GM23248 (cell line): Measurements from ENCODE around the gene TSPEAR. TPM values are rescaled to one million over a fixed set of nuclear protein-coding genes. Genes with fewer than 3 reads are reported as not detected.

Experiments used
- DNase-seq: peaks from one replicate; pipeline ENCODE4 v3.0.0-alpha.2; 2015
- H2AFZ ChIP-seq: fragments of 200-600 bp; sonication (generic); 2 replicates; pipeline ENCODE4 v1.6.1; 2016; ENCODE audit warnings: antibody characterized with exemption
- H3F3A ChIP-seq: fragments of 200-600 bp; sonication (generic); 2 replicates; pipeline ENCODE4 v1.6.1; 2016; ENCODE audit warnings: mild to moderate bottlenecking, antibody characterized with exemption, mixed run types; ENCODE audit not compliant: insufficient read depth
- H3K27ac ChIP-seq: fragments of 200-600 bp; sonication (generic); 2 replicates; pipeline ENCODE4 v1.5.1; 2016; ENCODE audit warnings: mild to moderate bottlenecking
- H3K27me3 ChIP-seq: fragments of 200-600 bp; sonication (generic); replicated peaks from 2 replicates; pipeline ENCODE4 v1.6.1; 2016; ENCODE audit warnings: mild to moderate bottlenecking; ENCODE audit not compliant: insufficient read depth
- H3K36me3 ChIP-seq: fragments of 200-600 bp; sonication (generic); 2 replicates; pipeline ENCODE4 v1.6.1; 2016; ENCODE audit warnings: low read depth, mild to moderate bottlenecking
- H3K4me1 ChIP-seq: fragments of 200-600 bp; sonication (generic); 2 replicates; pipeline ENCODE4 v1.6.1; 2016; ENCODE audit warnings: mild to moderate bottlenecking; ENCODE audit not compliant: insufficient read depth
- H3K4me2 ChIP-seq: fragments of 200-600 bp; sonication (generic); one replicate; pipeline ENCODE4 v1.6.1; 2016; ENCODE audit warnings: mild to moderate bottlenecking; ENCODE audit not compliant: unreplicated experiment
- H3K4me3 ChIP-seq: fragments of 200-600 bp; sonication (generic); 2 replicates; pipeline ENCODE4 v1.5.1; 2016; ENCODE audit warnings: mild to moderate bottlenecking
- H3K79me2 ChIP-seq: fragments of 200-600 bp; sonication (generic); 2 replicates; pipeline ENCODE4 v1.6.1; 2016; ENCODE audit warnings: mild to moderate bottlenecking; ENCODE audit not compliant: insufficient read depth
- H3K9ac ChIP-seq: fragments of 200-600 bp; sonication (generic); 2 replicates; pipeline ENCODE4 v1.6.1; 2016; ENCODE audit warnings: mild to moderate bottlenecking
- H3K9me2 ChIP-seq: fragments of 200-600 bp; sonication (generic); 2 replicates; pipeline ENCODE4 v1.6.1; 2016; ENCODE audit warnings: mixed run types, mild to moderate bottlenecking, moderate library complexity; ENCODE audit not compliant: insufficient read depth
- H3K9me3 ChIP-seq: fragments of 200-600 bp; sonication (generic); one replicate; pipeline ENCODE4 v1.6.1; 2017; ENCODE audit warnings: low read depth
- H4K20me1 ChIP-seq: fragments of 200-600 bp; sonication (generic); 2 replicates; pipeline ENCODE4 v1.6.0; 2016; ENCODE audit not compliant: insufficient read depth
- EZH2 ChIP-seq: fragments of 200-600 bp; sonication (generic); IDR thresholded peaks from 2 replicates; pipeline ENCODE4 v1.6.1; 2018; ENCODE audit warnings: antibody characterized with exemption, mild to moderate bottlenecking; ENCODE audit not compliant: insufficient read depth, poor library complexity, severe bottlenecking
- EZH2phosphoT487 ChIP-seq: fragments of 200-600 bp; sonication (generic); IDR thresholded peaks from 2 replicates; pipeline ENCODE4 v1.6.1; 2018; ENCODE audit warnings: antibody characterized with exemption, moderate library complexity, mild to moderate bottlenecking, low read depth; ENCODE audit not compliant: insufficient read depth
- WGBS, 2 experiments: methylation state at CpG; one replicate each; pipeline ENCODE4 v1.1.6; 2015 to 2017; ENCODE audit warnings: low lambda C conversion rate in 2 of 2, low coverage in 1 of 2; ENCODE audit errors: missing lambda C conversion rate in 2 of 2; 5-methylcytosine and 5-hydroxymethylcytosine counted together
- in situ Hi-C: fragments of 300-500 bp; cut with MboI; formaldehyde crosslinking; loops from 2 replicates; pipeline ENCODE4 v1.15.0; 2020
- polyA plus RNA-seq: library from polyadenylated mRNA; unstranded; fragments of >200 nt; fragmentation: Nextera tagmentation; extraction: Ambion mirVana; gene quantifications from 2 replicates; pipeline ENCODE4 v1.2.1, GENCODE V29; 2016
- total RNA-seq: library from RNA; depleted of rRNA; stranded (reverse); fragments of >200 nt; shearing (Covaris generic); gene quantifications from 2 replicates; pipeline ENCODE4 v1.2.3, GENCODE V29; 2014

Gene TSPEAR
- total and polyA plus RNA-seq, 2 experiments from 2014 or later: not detected

- no peaks in the 10 kb centered on the region for H3K9me3 ChIP-seq
- H3K36me3 ChIP-seq: no peaks in the 10 kb centered on the region
- no peaks in the 10 kb centered on the region for H3K9me2 ChIP-seq
- H3K4me1 ChIP-seq: no peaks in the 10 kb centered on the region
- TF ChIP-seq EZH2: no peak
- no peak for TF ChIP-seq EZH2phosphoT487
- no peaks in the 10 kb centered on the region for H3K79me2 ChIP-seq
- no peak for DNase-seq
- H3F3A ChIP-seq: no peaks in the 10 kb centered on the region
- no peak overlapping the region for H3K9ac ChIP-seq
- in situ Hi-C loops: no loop called here
- no peak overlapping the region for H3K4me2 ChIP-seq
- no peaks in the 10 kb centered on the region for H4K20me1 ChIP-seq
- no peak overlapping the region for H2AFZ ChIP-seq
- peaks cover 35% of the 10 kb centered on the region for H3K27me3 ChIP-seq
- H3K4me3 ChIP-seq: no peak overlapping the region
- H3K27ac ChIP-seq: no peak overlapping the region
- 72 to 77% methylated on average over 9 of the region's 9 CpGs for WGBS, 2 experiments
These were observed 154.5 kb downstream of the TSPEAR start for GRCh38 chr21:44556879-44557278.

DNA sequence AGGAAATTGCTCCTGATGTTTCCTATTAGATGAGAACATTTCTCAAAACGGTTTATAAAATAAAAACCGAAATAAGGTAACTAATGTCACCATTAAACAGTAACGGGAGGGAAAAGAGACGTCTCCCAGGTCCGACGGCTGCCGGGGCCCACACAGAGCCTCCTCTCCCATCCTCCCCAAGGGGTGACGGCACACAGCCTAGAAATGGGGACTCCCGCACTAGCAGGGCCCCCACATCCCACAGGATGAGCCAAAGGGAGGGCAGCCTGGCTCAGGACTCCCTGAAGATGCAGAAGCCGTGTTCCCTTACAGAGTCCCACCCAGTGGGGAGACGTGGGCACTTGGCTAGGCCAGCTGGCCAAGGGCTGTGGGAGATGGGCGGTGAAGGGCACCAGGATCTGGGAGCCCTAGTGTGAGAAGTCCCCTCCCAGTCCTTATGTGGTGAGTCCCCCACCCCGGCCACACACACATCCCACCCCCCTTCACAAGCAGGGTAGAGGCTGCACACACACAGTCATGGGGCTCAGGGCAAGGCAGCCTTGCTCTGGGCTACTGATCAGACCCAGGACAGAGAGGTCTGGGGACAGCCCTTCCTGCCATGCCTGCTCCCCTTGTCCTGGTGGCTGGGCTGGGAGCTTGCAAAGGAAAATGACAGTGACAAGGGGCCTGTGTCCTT is 156.0 kb downstream of the TSPEAR start:
- no peak for TF ChIP-seq EZH2
- no peak for TF ChIP-seq EZH2phosphoT487
- Histone ChIP-seq H3K4me2 (no peak overlapping the region), H3K4me1 (no peaks in the 10 kb centered on the region), H2AFZ (no peak overlapping the region), H3K36me3 (no peaks in the 10 kb centered on the region), H3K9me3 (no peaks in the 10 kb centered on the region), H4K20me1 (no peaks in the 10 kb centered on the region), H3K9me2 (no peaks in the 10 kb centered on the region), H3K9ac (no peak overlapping the region), H3K27ac (no peak overlapping the region), H3F3A (no peaks in the 10 kb centered on the region), H3K27me3 (peaks cover 35% of the 10 kb centered on the region), H3K4me3 (no peak overlapping the region), H3K79me2 (no peaks in the 10 kb centered on the region)
- no peak for DNase-seq
- WGBS, 2 experiments: 27 to 28% methylated on average over 10 to 13 of the region's 13 CpGs
- in situ Hi-C loops: no loop called here

DNA sequence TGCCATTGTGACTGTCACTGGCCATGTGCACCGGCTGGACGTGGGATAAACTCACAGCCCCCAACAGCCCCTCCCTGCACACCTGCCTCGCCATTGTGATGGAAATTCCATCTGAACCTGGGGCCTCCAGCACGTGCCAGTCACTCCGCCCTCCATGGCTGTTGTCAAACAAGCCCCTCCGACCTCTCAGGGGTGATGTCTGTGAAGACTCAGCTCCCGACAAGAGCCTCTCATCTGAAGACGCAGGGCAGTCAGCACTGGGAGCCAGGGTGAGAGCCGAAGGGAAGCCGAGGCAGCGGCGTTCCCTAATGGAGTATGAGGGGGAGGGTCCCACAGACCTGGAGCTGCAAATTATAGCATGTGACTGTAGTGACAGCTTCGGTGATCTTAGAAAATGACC is 158.7 kb downstream of the TSPEAR start:
- H3K27me3 ChIP-seq: peaks cover 48% of the 10 kb centered on the region
- no peaks in the 10 kb centered on the region for H3K79me2 ChIP-seq
- no peaks in the 10 kb centered on the region for H3K9me2 ChIP-seq
- no peak overlapping the region for H2AFZ ChIP-seq
- in situ Hi-C loops: no loop called here
- no peak overlapping the region for H3K27ac ChIP-seq
- H3F3A ChIP-seq: no peaks in the 10 kb centered on the region
- no peak overlapping the region for H3K4me3 ChIP-seq
- TF ChIP-seq EZH2 (no peak), EZH2phosphoT487 (no peak)
- no peaks in the 10 kb centered on the region for H3K4me1 ChIP-seq
- no peak overlapping the region for H3K9ac ChIP-seq
- 36 to 42% methylated on average over 13 of the region's 13 CpGs for WGBS, 2 experiments
- no peaks in the 10 kb centered on the region for H3K9me3 ChIP-seq
- H4K20me1 ChIP-seq: no peaks in the 10 kb centered on the region
- no peaks in the 10 kb centered on the region for H3K36me3 ChIP-seq
- DNase-seq: no peak
- no peak overlapping the region for H3K4me2 ChIP-seq

GRCh38 chr21:44552136-44552535 is 159.2 kb downstream of the TSPEAR start:
- TF ChIP-seq EZH2 (no peak), EZH2phosphoT487 (no peak)
- in situ Hi-C loops: no loop called here
- no peaks in the 10 kb centered on the region for H3K9me3 ChIP-seq
- no peak for DNase-seq
- H3K4me3 ChIP-seq: no peak overlapping the region
- no peak overlapping the region for H2AFZ ChIP-seq
- H3K27ac ChIP-seq: no peak overlapping the region
- WGBS, 2 experiments: 67 to 74% methylated on average over 5 to 6 of the region's 6 CpGs
- H3K9ac ChIP-seq: no peak overlapping the region
- peaks cover 48% of the 10 kb centered on the region for H3K27me3 ChIP-seq
- H3K36me3 ChIP-seq: no peaks in the 10 kb centered on the region
- no peaks in the 10 kb centered on the region for H3K4me1 ChIP-seq
- H3F3A ChIP-seq: no peaks in the 10 kb centered on the region
- H3K9me2 ChIP-seq: no peaks in the 10 kb centered on the region
- H4K20me1 ChIP-seq: no peaks in the 10 kb centered on the region
- no peaks in the 10 kb centered on the region for H3K79me2 ChIP-seq
- H3K4me2 ChIP-seq: no peak overlapping the region
